T-helper 2 cell treated with Interferon-gamma antibody and Interleukin-4, amounts not matched to agents 100 ng/mL and 5 ng/mL, for 36 hours (primary cell): ENCODE measurements around the gene PKDREJ. TPM values are rescaled to one million over a fixed set of nuclear protein-coding genes. Genes with fewer than 3 reads are reported as not detected.

Experiments used
- intact Hi-C: fragments of 100-400 bp; cut with micrococcal nuclease; formaldehyde crosslinking; loops from one replicate; pipeline ENCODE4 v1.15.1; 2023
- total RNA-seq: library from RNA; stranded (reverse); gene quantifications from 2 replicates; pipeline ENCODE4 v1.2.3, GENCODE V29; 2022

PKDREJ gene
- total RNA-seq, 1 donor from 2014 or later, result not detected

GRCh38 chr22:46209262-46209661, 53.9 kb downstream of the PKDREJ start:
- intact Hi-C loops, result no loop called here

Other genes with a start within 250 kb of the PKDREJ start
- 9.0 and 9.1 TPM in 2 replicates for gene PPARA, start 112.8 kb downstream of the PKDREJ start, total RNA-seq
- gene CDPF1, start 13.1 kb downstream of the PKDREJ start, total RNA-seq, result 6.3 and 8.6 TPM in 2 replicates
- 13.6 and 18.6 TPM in 2 replicates for gene TTC38, start 4.7 kb upstream of the PKDREJ start, total RNA-seq
- gene GTSE1, start 33.5 kb upstream of the PKDREJ start, total RNA-seq, result 74.1 and 74.4 TPM in 2 replicates
- 65.2 and 69.8 TPM in 2 replicates for gene TRMU, start 72.4 kb upstream of the PKDREJ start, total RNA-seq